Hepatocyte (in vitro differentiated cells): ENCODE measurements around the gene CLPSL1. TPM values are rescaled to one million over a fixed set of nuclear protein-coding genes. Genes with fewer than 3 reads are reported as not detected.

ENCODE experiments used
- DNase-seq: peaks from one replicate; pipeline ENCODE4 v3.0.0-alpha.2; 2016; ENCODE audit warnings: low spot score
- H2AFZ ChIP-seq: fragments of 200-600 bp; sonication (generic); 2 replicates; pipeline ENCODE4 v1.6.0; 2016; ENCODE audit warnings: antibody characterized with exemption, mild to moderate bottlenecking
- H3K27ac ChIP-seq: fragments of 200-600 bp; sonication (generic); 2 replicates; pipeline ENCODE4 v1.5.1; 2016; ENCODE audit warnings: mild to moderate bottlenecking
- H3K27me3 ChIP-seq: fragments of 200-600 bp; sonication (generic); 2 replicates; pipeline ENCODE4 v1.6.1; 2016
- H3K36me3 ChIP-seq: fragments of 200-600 bp; sonication (generic); replicated peaks from 2 replicates; pipeline ENCODE4 v1.5.1; 2016; ENCODE audit warnings: low read depth; ENCODE audit not compliant: insufficient read depth
- H3K4me1 ChIP-seq: fragments of 200-600 bp; sonication (generic); 2 replicates; pipeline ENCODE4 v1.5.1; 2016; ENCODE audit warnings: mild to moderate bottlenecking, moderate library complexity; ENCODE audit not compliant: insufficient read depth
- H3K4me2 ChIP-seq: fragments of 200-600 bp; sonication (generic); 2 replicates; pipeline ENCODE4 v1.6.0; 2016
- H3K4me3 ChIP-seq: fragments of 200-600 bp; sonication (generic); 2 replicates; pipeline ENCODE4 v1.5.1; 2016; ENCODE audit warnings: mild to moderate bottlenecking
- H3K79me2 ChIP-seq: fragments of 200-600 bp; sonication (generic); 2 replicates; pipeline ENCODE4 v1.6.0; 2017; ENCODE audit warnings: mild to moderate bottlenecking
- H3K9me2 ChIP-seq: fragments of 200-600 bp; sonication (generic); replicated peaks from 2 replicates; pipeline ENCODE4 v1.6.0; 2017; ENCODE audit warnings: mild to moderate bottlenecking; ENCODE audit not compliant: insufficient read depth
- H3K9me3 ChIP-seq: fragments of 200-600 bp; sonication (generic); 2 replicates; pipeline ENCODE4 v1.5.1; 2016; ENCODE audit warnings: low read depth, mild to moderate bottlenecking
- H4K20me1 ChIP-seq: fragments of 200-600 bp; sonication (generic); 2 replicates; pipeline ENCODE4 v1.6.0; 2016; ENCODE audit warnings: mild to moderate bottlenecking; ENCODE audit not compliant: insufficient read depth, poor library complexity, severe bottlenecking
- EZH2 ChIP-seq: fragments of 200-600 bp; sonication (generic); IDR thresholded peaks from 2 replicates; pipeline ENCODE4 v1.6.1; 2016; ENCODE audit warnings: antibody characterized with exemption, mild to moderate bottlenecking, borderline replicate concordance
- EZH2phosphoT487 ChIP-seq: fragments of 200-600 bp; sonication (generic); IDR thresholded peaks from one replicate; pipeline ENCODE4 v1.6.1; 2018; ENCODE audit warnings: antibody characterized with exemption, mild to moderate bottlenecking, low read depth, moderate library complexity; ENCODE audit not compliant: unreplicated experiment, severe bottlenecking
- WGBS: methylation state at CpG from one replicate; pipeline ENCODE4 v1.1.6; 2016; ENCODE audit warnings: low lambda C conversion rate; ENCODE audit errors: missing lambda C conversion rate; 5-methylcytosine and 5-hydroxymethylcytosine counted together
- polyA plus RNA-seq: library from polyadenylated mRNA; unstranded; fragments of >200 nt; fragmentation: Nextera tagmentation; extraction: Ambion mirVana; gene quantifications from 2 replicates; pipeline ENCODE4 v1.2.1, GENCODE V29; 2016
- total RNA-seq: library from RNA; depleted of rRNA; stranded (reverse); fragments of >200 nt; gene quantifications from 2 replicates; pipeline ENCODE4 v1.2.3, GENCODE V29; 2014
- TF ChIP-seq, protein P1 (sequence below): fragments of 200-600 bp; sonication (generic); IDR thresholded peaks from 2 replicates; pipeline ENCODE4 v1.5.1; 2016; ENCODE audit warnings: antibody characterized with exemption, mild to moderate bottlenecking; ENCODE audit not compliant: poor library complexity

Gene CLPSL1
- total and polyA plus RNA-seq, 2 experiments from 2014 or later, result not detected

DNA sequence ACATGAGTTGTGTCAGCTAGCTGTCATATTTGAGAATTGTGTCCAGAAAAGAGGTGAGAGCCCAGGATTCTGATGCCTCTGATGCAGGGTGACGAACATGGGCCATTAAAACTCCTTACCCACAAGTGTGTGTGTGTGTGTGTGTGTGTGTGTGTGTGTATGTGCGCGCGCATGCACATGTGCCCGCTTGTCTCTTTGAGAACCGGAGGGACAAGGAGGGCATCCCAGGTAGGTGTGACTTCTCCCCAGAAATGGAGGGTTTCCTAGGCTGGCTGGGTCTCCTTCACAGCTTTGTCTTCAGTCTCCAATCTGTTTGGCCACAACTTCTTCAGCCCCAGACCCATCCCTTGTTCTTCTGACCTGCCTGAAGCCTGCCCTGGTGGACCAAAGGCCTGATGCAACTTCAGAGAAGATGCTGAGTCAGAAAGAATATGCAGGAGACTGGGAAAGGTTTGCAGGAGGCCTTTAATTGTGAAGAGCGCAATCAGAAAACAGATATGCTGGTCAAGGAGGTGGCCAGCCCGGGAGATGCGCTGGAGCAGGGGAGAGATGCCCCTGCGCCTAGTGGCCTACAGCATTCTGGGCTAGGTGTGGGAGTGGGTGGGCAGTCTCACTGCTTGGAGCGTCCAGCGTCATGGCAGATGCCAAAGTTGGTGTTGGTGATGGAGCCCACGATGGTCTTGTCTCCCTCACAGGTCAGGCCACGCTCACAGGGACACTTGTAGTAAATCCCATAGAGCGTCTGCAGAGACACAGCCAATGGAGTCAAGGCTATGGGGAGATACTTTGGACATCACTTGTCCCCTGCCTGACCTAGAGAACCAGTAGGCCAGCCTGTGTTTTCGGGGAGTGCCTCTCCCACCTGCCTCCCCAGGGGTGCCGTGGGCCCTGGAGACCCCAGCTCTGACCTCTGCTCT is 14.0 kb downstream of the CLPSL1 start:
- Histone ChIP-seq H3K27me3 (no peaks in the 10 kb centered on the region), H2AFZ (no peak overlapping the region), H3K4me1 (no peaks in the 10 kb centered on the region), H3K79me2 (no peaks in the 10 kb centered on the region), H4K20me1 (no peaks in the 10 kb centered on the region), H3K36me3 (no peaks in the 10 kb centered on the region), H3K4me2 (no peak overlapping the region), H3K9me2 (no peaks in the 10 kb centered on the region), H3K9me3 (no peaks in the 10 kb centered on the region), H3K27ac (no peak overlapping the region), H3K4me3 (no peak overlapping the region)
- DNase-seq, result no peak
- 95% methylated on average over 17 of the region's 17 CpGs for WGBS
- TF ChIP-seq, protein P1, sequence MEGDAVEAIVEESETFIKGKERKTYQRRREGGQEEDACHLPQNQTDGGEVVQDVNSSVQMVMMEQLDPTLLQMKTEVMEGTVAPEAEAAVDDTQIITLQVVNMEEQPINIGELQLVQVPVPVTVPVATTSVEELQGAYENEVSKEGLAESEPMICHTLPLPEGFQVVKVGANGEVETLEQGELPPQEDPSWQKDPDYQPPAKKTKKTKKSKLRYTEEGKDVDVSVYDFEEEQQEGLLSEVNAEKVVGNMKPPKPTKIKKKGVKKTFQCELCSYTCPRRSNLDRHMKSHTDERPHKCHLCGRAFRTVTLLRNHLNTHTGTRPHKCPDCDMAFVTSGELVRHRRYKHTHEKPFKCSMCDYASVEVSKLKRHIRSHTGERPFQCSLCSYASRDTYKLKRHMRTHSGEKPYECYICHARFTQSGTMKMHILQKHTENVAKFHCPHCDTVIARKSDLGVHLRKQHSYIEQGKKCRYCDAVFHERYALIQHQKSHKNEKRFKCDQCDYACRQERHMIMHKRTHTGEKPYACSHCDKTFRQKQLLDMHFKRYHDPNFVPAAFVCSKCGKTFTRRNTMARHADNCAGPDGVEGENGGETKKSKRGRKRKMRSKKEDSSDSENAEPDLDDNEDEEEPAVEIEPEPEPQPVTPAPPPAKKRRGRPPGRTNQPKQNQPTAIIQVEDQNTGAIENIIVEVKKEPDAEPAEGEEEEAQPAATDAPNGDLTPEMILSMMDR, result no peak
- TF ChIP-seq EZH2 (no peak), EZH2phosphoT487 (no peak)

DNA sequence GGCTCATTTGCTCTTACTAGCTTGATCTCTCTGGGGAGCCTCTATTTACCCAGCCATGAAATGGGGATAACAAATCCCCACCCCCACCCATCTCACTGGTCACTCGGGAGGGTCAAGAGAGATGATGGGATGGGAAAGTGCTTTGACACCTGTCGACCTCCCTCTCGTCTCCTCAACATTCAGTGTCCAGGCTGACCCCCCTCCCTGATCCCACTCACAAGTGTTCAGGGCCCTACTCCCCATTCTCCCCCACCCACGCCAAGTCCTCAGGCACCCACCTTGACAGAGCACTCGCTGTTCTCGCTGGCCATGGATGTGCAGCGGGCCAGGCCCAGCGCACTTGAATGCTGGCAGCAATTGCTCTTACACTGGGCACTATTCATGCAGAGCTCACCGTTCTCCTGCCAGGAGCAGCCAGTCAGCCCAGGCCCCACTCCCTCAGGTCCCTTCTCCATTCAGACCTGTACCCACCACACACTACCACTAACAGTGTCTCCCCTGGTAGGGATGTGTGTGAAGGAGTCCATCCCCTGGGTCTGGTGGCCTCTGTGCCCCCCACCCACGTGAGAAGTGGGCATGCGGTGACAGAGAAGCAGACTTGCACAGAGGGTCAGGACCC is 14.7 kb downstream of the CLPSL1 start:
- no peak overlapping the region for H3K4me2 ChIP-seq

DNA sequence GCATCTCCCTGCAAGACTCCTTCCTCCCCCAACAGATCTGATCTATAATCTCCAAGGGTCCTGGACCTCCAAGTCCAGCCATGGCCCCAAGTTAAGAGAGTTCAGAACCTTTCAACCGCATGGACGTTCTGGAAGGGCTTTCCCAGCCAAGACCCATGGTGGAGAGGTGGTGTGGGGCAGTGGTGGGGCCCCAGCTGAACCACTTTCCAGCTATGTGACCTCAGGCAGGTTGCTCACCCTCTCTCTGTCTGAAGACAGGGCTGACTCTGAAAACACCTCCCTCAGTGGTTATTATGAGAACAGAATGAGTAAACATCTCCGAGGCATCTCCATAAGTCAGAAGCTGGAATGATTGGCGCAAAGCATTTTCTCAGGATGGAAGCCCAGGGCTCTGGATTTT is 15.4 kb downstream of the CLPSL1 start:
- 95% methylated on average over 4 of the region's 4 CpGs for WGBS
- H4K20me1 ChIP-seq, result no peaks in the 10 kb centered on the region
- no peaks in the 10 kb centered on the region for H3K9me2 ChIP-seq
- H3K36me3 ChIP-seq, result no peaks in the 10 kb centered on the region
- H2AFZ ChIP-seq, result no peak overlapping the region
- H3K4me2 ChIP-seq, result no peak overlapping the region
- no peaks in the 10 kb centered on the region for H3K9me3 ChIP-seq
- no peak overlapping the region for H3K4me3 ChIP-seq
- no peaks in the 10 kb centered on the region for H3K79me2 ChIP-seq
- TF ChIP-seq EZH2phosphoT487 (no peak), EZH2 (no peak)
- TF ChIP-seq, protein P1, result no peak
- no peaks in the 10 kb centered on the region for H3K4me1 ChIP-seq
- no peak overlapping the region for H3K27ac ChIP-seq
- no peaks in the 10 kb centered on the region for H3K27me3 ChIP-seq
- DNase-seq, result no peak

More for the DNA sequence above, 14.7 kb downstream of the CLPSL1 start:
- no peaks in the 10 kb centered on the region for H4K20me1 ChIP-seq
- no peaks in the 10 kb centered on the region for H3K4me1 ChIP-seq
- DNase-seq, result no peak
- no peak overlapping the region for H3K27ac ChIP-seq
- H3K36me3 ChIP-seq, result no peaks in the 10 kb centered on the region
- WGBS, result 92% methylated on average over 11 of the region's 11 CpGs
- TF ChIP-seq EZH2, result no peak
- TF ChIP-seq EZH2phosphoT487, result no peak
- TF ChIP-seq, protein P1, result no peak
- no peaks in the 10 kb centered on the region for H3K9me3 ChIP-seq
- H2AFZ ChIP-seq, result no peak overlapping the region
- H3K9me2 ChIP-seq, result no peaks in the 10 kb centered on the region
- H3K27me3 ChIP-seq, result no peaks in the 10 kb centered on the region
- no peaks in the 10 kb centered on the region for H3K79me2 ChIP-seq
- no peak overlapping the region for H3K4me3 ChIP-seq
